ENCODE data around the gene DDX47. TPM values are rescaled to one million over a fixed set of nuclear protein-coding genes. Genes with fewer than 3 reads are reported as not detected.

DDX47 gene
- polyA plus RNA-seq, 1 of the 3 experiments (the other 2 are of a cell fraction) = 68.4 TPM

- H3F3A ChIP-seq (replicated peaks; ENCODE audit: insufficient read depth) = peaks cover 14% of the 10 kb centered on the region
- WGBS (ENCODE audit: low lambda C conversion rate) = 87% methylated on average over 3 of the region's 3 CpGs
- POLR2A ChIA-PET = no interaction called here
Observed at GRCh38 chr12:12811343-12811742, 1.8 kb upstream of the DDX47 start.

GRCh38 chr12:12812174-12812573 is 972 bp upstream of the DDX47 start:
- H3K36me3 ChIP-seq (replicated peaks in 1 of 2; ENCODE audit: control insufficient read depth in 1 of 2, insufficient read depth in 2 of 2, low read length in 1 of 2) = peaks cover 20 to 22% of the 10 kb centered on the region in 2 experiments
- TF ChIP-seq EP300 (IDR thresholded peaks at IDR 0.05; ENCODE audit: borderline replicate concordance in 1 of 2, low read depth in 1 of 2, low read length in 1 of 2) = no peak
- TF ChIP-seq FOSL2 (IDR thresholded peaks at IDR 0.05; ENCODE audit: borderline replicate concordance, low read depth) = no peak
- TF ChIP-seq MAX (IDR thresholded peaks at IDR 0.05; ENCODE audit: low read depth) = no peak
- no peak for TF ChIP-seq YY1 (IDR thresholded peaks at IDR 0.05; ENCODE audit: low read depth)
- no peak for TF ChIP-seq USF1 (IDR thresholded peaks at IDR 0.05; ENCODE audit: borderline replicate concordance, low read depth)
- no peak for TF ChIP-seq GATA2 (CRISPR knock-in tag; IDR thresholded peaks at IDR 0.05)
- no peak for TF ChIP-seq TCF12 (IDR thresholded peaks at IDR 0.05)
- no peak for TF ChIP-seq TAF1 (IDR thresholded peaks at IDR 0.05; ENCODE audit: borderline replicate concordance, low read depth, low read length)
- peaks cover 19% of the 10 kb centered on the region for H3F3A ChIP-seq (replicated peaks; ENCODE audit: insufficient read depth)
- CTCF ChIA-PET = interaction anchor here (0.6 to 3.8 kb wide), 15 partner anchors 9 to 75 kb away, joined by 3 to 23 read pairs (median 4); no protein-coding TSS in a partner anchor
- H3K9ac ChIP-seq = no peak overlapping the region
- POLR2A ChIA-PET = no interaction called here
- H4K20me1 ChIP-seq (ENCODE audit: insufficient read depth) = no peaks in the 10 kb centered on the region
- DNase-seq = no peak
- H2AFZ ChIP-seq (ENCODE audit: low read depth) = no peak overlapping the region
- H3K4me2 ChIP-seq = no peak overlapping the region
- no peaks in the 10 kb centered on the region for H3K9me2 ChIP-seq
- H3K4me1 ChIP-seq (ENCODE audit: control insufficient read depth in 1 of 2, insufficient read depth in 2 of 2, low read depth in 1 of 2, low read length in 1 of 2) = peaks cover 10 to 13% of the 10 kb centered on the region in 2 experiments; a peak in 3 of 4 replicates
- 81% methylated on average over 5 of the region's 5 CpGs for WGBS (ENCODE audit: low lambda C conversion rate)
- H3K27ac ChIP-seq (ENCODE audit: low read depth in 2 of 2, low read length in 1 of 2) = no peak overlapping the region
- no peak overlapping the region for H3K4me3 ChIP-seq (ENCODE audit: low read depth in 2 of 2, low read length in 1 of 2)
- H3K9me3 ChIP-seq = no peaks in the 10 kb centered on the region
- H3K79me2 ChIP-seq (ENCODE audit: insufficient read depth) = peaks cover 41% of the 10 kb centered on the region
- no peaks in the 10 kb centered on the region for H3K27me3 ChIP-seq (ENCODE audit: insufficient read depth)

More at GRCh38 chr12:12811343-12811742, 1.8 kb upstream of the DDX47 start:
- Histone ChIP-seq H3K27ac (ENCODE audit: low read depth in 2 of 2, low read length in 1 of 2) (no peak overlapping the region), H3K36me3 (replicated peaks in 1 of 2; ENCODE audit: control insufficient read depth in 1 of 2, insufficient read depth in 2 of 2, low read length in 1 of 2) (peaks cover 13 to 17% of the 10 kb centered on the region in 2 experiments), H3K27me3 (ENCODE audit: insufficient read depth) (no peaks in the 10 kb centered on the region), H4K20me1 (ENCODE audit: insufficient read depth) (no peaks in the 10 kb centered on the region), H3K4me3 (ENCODE audit: low read depth in 2 of 2, low read length in 1 of 2) (no peak overlapping the region), H2AFZ (ENCODE audit: low read depth) (no peak overlapping the region), H3K9me2 (no peaks in the 10 kb centered on the region), H3K79me2 (ENCODE audit: insufficient read depth) (peaks cover 32% of the 10 kb centered on the region), H3K4me2 (no peak overlapping the region), H3K9me3 (no peaks in the 10 kb centered on the region), H3K9ac (no peak overlapping the region), H3K4me1 (ENCODE audit: control insufficient read depth in 1 of 2, insufficient read depth in 2 of 2, low read depth in 1 of 2, low read length in 1 of 2) (peaks cover 10 to 13% of the 10 kb centered on the region in 2 experiments; a peak in 3 of 4 replicates)
- CTCF ChIA-PET = interaction anchor here (1.3 to 3.8 kb wide), 6 partner anchors 8 to 74 kb away, joined by 3 to 23 read pairs (median 12); no protein-coding TSS in a partner anchor
- no peak for DNase-seq
- TF ChIP-seq, protein P1, sequence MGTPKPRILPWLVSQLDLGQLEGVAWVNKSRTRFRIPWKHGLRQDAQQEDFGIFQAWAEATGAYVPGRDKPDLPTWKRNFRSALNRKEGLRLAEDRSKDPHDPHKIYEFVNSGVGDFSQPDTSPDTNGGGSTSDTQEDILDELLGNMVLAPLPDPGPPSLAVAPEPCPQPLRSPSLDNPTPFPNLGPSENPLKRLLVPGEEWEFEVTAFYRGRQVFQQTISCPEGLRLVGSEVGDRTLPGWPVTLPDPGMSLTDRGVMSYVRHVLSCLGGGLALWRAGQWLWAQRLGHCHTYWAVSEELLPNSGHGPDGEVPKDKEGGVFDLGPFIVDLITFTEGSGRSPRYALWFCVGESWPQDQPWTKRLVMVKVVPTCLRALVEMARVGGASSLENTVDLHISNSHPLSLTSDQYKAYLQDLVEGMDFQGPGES (IDR thresholded peaks at IDR 0.05; ENCODE audit: low read depth, low read length) = no peak
- TF ChIP-seq ELF1 (IDR thresholded peaks at IDR 0.05) (no peak), CHD2 (IDR thresholded peaks at IDR 0.05; ENCODE audit: low read length, partially characterized antibody) (no peak), FOXJ3 (CRISPR knock-in tag; IDR thresholded peaks at IDR 0.05) (no peak)
